PFSK-1 (cell line): ENCODE data around the gene SLC12A8.

Source experiments
- FOXP2 ChIP-seq: optimal IDR thresholded peaks from 2 replicates; pipeline ENCODE3; 2011; ENCODE audit warnings: borderline replicate concordance, control low read depth, inconsistent platforms; ENCODE audit not compliant: insufficient read depth; ENCODE audit errors: extremely low read length, extremely low read depth
- POLR2AphosphoS5 ChIP-seq: IDR thresholded peaks from 2 replicates; pipeline ENCODE4 v1.6.1; 2012; ENCODE audit warnings: low read depth, mild to moderate bottlenecking, control low read depth, low read length, moderate library complexity
- SIN3A ChIP-seq: IDR thresholded peaks from 2 replicates; pipeline ENCODE4 v1.6.1; 2012; ENCODE audit warnings: mild to moderate bottlenecking, low read length, moderate library complexity, borderline replicate concordance; ENCODE audit not compliant: insufficient read depth
- TAF1 ChIP-seq: IDR thresholded peaks from 2 replicates; pipeline ENCODE4 v1.6.1; 2012; ENCODE audit warnings: low read length, control low read depth, borderline replicate concordance; ENCODE audit not compliant: insufficient read depth
- TF ChIP-seq, protein P1 (sequence below), 2 experiments: IDR thresholded peaks; 2 replicates each; pipeline versions ENCODE4 v1.6.1 to v1.8.0; 2011 to 2012; ENCODE audit warnings: low read depth in 2 of 2, low read length in 2 of 2, control low read depth in 1 of 2, inconsistent platforms in 1 of 2, mild to moderate bottlenecking in 1 of 2, moderate library complexity in 1 of 2; ENCODE audit not compliant: insufficient read depth in 1 of 2

The SLC12A8 gene

GRCh38 chr3:125140818-125141595 lies 71.5 kb downstream of the SLC12A8 start:
- TF ChIP-seq TAF1 (no peak), FOXP2 (no peak), POLR2AphosphoS5 (no peak), SIN3A (no peak)
- TF ChIP-seq, protein P1, sequence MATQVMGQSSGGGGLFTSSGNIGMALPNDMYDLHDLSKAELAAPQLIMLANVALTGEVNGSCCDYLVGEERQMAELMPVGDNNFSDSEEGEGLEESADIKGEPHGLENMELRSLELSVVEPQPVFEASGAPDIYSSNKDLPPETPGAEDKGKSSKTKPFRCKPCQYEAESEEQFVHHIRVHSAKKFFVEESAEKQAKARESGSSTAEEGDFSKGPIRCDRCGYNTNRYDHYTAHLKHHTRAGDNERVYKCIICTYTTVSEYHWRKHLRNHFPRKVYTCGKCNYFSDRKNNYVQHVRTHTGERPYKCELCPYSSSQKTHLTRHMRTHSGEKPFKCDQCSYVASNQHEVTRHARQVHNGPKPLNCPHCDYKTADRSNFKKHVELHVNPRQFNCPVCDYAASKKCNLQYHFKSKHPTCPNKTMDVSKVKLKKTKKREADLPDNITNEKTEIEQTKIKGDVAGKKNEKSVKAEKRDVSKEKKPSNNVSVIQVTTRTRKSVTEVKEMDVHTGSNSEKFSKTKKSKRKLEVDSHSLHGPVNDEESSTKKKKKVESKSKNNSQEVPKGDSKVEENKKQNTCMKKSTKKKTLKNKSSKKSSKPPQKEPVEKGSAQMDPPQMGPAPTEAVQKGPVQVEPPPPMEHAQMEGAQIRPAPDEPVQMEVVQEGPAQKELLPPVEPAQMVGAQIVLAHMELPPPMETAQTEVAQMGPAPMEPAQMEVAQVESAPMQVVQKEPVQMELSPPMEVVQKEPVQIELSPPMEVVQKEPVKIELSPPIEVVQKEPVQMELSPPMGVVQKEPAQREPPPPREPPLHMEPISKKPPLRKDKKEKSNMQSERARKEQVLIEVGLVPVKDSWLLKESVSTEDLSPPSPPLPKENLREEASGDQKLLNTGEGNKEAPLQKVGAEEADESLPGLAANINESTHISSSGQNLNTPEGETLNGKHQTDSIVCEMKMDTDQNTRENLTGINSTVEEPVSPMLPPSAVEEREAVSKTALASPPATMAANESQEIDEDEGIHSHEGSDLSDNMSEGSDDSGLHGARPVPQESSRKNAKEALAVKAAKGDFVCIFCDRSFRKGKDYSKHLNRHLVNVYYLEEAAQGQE (IDR thresholded peaks at IDR 0.05; ENCODE audit: insufficient read depth in 1 of 2, low read depth in 2 of 2, low read length in 2 of 2): no peak

- no peak for TF ChIP-seq FOXP2
- no peak for TF ChIP-seq POLR2AphosphoS5
- no peak for TF ChIP-seq SIN3A
- TF ChIP-seq, protein P1 (IDR thresholded peaks at IDR 0.05; ENCODE audit: insufficient read depth in 1 of 2, low read depth in 2 of 2, low read length in 2 of 2): no peak
- no peak for TF ChIP-seq TAF1
Observed at GRCh38 chr3:125140011-125140817, 72.3 kb downstream of the SLC12A8 start.

- TF ChIP-seq POLR2AphosphoS5: no peak
- TF ChIP-seq SIN3A: no peak
- no peak for TF ChIP-seq FOXP2
- no peak for TF ChIP-seq TAF1
- TF ChIP-seq, protein P1 (IDR thresholded peaks at IDR 0.05; ENCODE audit: insufficient read depth in 1 of 2, low read depth in 2 of 2, low read length in 2 of 2): no peak
Observed at GRCh38 chr3:125139386-125139785, 73.2 kb downstream of the SLC12A8 start.

DNA sequence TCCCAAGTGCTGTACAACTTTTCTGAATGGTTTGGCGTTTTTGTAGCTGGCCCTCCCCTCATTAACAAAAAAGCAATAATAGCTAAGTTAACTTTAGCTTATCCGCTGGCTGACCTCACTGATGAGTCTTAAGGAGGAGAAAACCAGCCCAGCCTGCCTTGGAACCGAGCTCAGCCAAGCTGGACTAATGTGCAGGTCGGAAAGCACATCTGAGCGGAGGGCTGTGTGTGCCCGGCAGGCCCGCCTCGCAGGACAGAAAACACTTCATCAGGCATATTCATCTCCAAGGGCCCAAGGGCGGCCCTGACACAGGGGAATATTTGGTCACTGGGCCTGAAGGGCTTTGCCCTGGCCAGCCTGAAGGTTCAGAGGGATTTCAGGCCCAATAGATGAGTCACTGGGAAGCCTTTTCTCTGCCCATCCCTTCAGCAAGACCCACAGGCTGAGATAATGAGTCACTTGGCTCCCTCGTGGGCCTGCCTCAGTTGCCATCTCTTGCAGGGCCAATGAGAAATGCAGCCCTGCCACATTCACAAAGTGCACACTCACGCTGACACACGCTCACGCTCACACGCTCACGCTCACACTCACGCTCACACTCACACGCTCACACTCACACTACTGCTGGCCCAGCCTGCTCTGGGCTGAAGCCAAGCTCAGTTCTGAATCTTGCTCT lies 75.1 kb downstream of the SLC12A8 start:
- TF ChIP-seq FOXP2: no peak
- no peak for TF ChIP-seq SIN3A
- no peak for TF ChIP-seq POLR2AphosphoS5
- TF ChIP-seq TAF1: no peak
- TF ChIP-seq, protein P1 (IDR thresholded peaks at IDR 0.05; ENCODE audit: insufficient read depth in 1 of 2, low read depth in 2 of 2, low read length in 2 of 2): no peak
